GM21528 (cell line): Measurements from ENCODE around the gene SIM1.

Source experiments
- ATAC-seq: cut with Tn5 transposase; IDR thresholded peaks from one replicate; pipeline ENCODE4 v1.9.1; 2021; ENCODE audit warnings: mild to moderate bottlenecking, moderate library complexity; ENCODE audit not compliant: unreplicated experiment, low FRiP score

The SIM1 gene

DNA sequence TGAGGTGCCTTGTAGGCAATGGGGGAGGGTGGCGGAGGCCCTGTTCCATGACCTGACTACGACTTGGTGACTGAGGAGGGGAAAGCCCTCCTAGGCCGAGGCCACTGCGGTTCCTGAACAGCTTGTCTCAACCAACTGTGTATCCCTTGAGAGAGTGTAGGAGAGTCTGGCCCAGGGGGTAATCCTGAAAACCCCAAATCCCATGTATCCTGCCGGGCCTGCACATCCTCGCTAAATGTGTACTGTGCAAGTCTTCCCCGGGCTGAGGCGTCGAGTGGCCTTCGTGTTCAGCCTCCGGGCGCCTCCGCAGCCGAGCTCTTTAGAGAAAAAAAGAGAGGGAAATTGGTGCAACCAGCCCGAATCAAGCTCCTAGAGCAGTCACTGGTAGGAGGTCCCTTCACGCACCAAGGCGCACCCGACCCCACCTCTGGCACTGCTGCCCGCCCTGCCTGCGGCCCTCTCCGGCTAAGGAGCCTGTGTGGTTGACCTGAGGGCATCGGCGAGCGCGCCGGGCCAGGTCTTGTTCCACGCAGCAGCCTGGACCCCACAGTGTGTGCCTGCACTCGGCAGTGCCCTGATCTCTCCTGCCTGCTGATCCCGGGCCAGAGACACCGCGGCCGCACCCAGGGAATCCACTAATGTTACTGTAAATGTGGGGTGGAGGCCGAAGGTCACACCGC is 7.3 kb downstream of the SIM1 start:
- ATAC-seq: no peak

DNA sequence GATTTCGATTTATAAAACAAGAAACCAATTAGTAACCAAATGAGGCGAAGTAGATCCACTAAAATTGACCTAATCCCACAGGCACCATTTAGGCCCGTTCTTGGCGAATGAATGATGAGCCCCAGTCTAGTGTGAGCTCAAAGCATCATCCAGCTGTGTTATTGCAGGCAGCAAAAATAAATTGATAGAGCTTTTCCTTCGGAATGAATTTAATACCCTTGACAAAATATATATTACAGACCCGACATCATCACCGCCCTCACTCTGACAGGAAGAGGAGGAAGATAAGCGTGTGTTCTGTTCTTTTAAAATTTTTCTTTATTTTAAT is 7.8 kb downstream of the SIM1 start:
- ATAC-seq: no peak

DNA sequence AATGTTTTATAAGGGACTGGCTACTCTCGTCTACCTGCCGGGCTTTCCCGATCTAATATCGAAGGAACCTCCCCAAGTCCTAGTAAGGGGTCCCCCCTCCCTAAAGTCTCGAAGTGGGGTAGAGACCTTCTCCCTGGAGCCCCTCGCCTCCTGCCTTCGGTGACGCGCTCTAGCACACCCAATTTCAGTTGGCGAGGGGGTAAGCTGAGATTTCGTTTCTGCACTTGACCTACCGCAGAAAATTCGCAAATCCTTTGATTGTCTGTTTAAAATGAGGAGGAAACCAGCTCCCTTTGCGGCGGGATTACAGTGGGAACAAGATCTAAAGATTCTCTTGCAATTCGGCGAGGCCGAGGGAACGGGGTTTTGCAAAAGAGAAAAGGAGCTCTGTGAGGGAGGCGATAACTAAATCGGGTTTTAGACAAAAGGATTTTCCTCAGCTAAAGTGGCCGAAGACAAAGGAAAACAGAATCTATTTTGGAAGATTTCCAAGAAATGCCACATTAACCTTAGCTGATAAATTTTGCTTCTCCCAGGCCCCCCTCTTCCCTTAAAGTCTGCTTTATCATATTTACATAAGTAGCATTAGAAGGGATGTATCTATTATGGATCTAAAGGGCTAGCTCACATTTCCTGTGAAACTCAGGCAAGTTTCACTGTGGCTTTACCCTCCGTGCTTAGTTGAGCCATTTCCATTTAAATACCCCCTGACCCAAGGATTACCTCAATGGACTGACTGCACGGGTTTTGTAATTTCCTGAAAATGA is 8.4 kb downstream of the SIM1 start:
- no peak for ATAC-seq

DNA sequence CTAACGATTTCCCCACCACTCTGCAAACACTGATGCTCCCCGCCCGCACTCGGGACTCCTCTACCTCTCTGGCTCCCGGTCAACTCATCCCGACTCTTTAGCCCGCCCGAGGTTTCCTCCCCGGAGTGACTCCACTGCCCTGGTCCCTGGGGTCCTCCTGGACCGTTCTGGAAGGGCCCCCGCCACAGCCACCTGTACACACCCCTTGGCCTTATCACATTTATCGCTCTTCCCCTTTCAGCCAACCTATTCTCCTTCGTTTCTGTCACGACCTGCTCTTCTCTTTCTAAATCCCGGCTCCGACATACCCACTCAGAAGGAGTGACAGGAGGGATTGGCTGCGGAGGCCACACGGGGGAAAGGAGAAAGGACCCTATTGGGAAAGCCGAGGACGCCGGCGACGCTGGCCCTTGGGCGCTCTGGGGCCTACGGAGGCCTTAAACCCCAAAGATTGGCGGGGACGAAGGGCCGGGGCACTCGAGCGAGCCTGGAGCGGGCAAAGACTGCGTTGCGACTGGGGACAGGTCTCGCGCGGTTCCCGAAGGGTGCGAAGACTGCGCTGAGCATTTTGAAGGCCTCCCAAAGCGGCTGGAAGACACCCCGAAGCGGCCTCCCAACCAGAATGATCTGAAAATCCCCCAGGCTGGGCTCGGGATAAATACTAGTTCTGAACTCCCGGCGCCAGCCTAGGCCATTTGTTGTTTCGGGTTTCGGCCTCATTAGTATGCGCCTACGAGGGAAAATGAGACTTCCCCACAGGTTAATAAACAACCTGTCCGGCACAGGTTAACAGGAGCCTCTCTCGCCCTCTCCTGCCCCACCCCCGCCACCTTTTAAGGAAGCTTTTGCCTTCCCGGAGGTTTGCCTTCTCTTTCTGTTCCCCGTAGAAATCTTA is 9.2 kb downstream of the SIM1 start:
- no peak for ATAC-seq

DNA sequence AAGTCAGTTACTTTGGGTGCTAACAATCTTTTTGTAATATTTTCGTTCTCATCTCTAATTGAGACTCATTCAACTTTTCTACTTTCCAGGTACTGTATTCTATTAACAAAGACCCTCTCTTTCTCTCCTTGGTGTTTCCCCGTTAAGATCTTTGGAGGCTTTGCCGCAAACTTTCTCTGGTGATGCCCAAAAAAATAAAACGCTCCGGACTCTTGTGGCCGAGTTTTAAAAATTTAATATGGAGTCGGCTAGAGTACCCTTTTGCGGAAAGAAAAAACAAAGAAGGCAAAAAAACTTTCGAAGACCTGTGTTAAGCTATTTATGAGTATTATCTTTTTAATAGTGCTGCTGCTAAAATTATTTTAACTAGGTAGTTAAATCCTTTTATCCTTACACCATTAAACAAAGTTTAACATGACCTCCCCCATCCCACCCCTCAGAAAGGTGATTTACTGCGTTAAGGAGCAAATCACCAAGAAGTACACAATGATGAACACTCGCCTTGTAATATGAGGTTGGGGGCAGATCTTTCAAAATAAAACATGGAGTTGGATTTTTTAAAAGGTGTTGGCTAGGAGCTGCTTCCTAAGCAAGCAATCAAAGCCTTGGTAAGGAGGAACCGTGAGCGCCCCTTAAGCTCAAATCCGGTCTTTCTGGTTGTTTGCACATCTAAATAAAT is 10.0 kb downstream of the SIM1 start:
- ATAC-seq: no peak

DNA sequence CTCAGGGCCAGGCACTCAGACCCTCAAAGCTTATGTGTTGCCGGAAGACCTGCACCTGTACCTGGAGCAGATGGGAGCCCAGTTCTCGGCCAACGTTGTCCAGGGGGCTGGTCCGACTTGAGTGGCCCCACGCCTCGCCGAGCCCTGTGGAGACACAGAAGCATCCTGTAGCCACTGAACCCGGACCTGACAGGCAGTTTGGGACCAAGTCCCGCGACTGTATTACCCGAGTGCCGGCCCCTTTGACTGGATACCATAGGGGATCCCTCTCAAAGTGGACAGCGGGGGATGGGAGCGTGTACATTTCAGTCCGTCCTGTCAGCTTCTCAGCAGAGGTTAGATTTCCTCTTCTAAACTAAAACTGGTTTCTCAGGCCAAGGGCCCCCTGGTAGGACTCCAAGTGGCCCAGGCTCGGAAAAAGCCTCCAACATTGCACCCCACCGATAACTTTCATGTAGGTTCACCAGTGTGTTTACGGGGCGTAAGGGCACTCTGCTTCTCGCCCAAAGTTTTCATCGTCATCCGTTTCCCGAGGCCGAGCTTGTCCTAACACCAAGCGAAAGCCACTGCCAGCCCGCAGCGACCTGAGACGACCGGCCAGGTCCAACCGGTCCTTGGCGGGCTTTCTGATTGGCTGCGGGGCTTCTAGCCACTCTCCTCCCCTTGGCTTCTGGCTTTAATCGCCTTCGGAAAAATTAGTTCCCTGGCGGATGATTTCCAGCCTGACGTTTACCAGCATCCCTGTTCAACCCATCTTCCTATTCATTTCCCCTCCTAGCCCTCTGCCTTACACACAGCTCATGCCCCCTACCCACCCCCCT is 10.8 kb downstream of the SIM1 start:
- ATAC-seq: no peak

DNA sequence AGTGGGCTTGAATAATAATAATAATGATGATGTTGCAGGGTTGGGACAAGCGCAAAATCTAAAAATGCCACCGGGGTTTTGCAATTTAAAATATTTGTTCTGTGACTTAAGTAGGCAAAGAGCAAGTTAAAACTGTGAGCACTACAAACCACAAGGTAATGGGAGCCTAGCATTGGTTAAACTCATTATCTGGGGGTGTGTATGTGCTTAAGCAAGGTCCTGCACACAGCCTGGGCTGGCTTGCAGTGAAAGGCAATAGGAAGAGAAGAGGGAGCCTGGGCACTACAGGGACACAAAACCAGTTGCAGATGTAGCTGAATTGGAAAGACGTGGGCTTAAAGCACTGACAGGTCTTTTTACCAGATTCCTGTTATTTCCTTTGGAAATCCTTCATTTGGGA is 11.7 kb downstream of the SIM1 start:
- ATAC-seq: no peak

DNA sequence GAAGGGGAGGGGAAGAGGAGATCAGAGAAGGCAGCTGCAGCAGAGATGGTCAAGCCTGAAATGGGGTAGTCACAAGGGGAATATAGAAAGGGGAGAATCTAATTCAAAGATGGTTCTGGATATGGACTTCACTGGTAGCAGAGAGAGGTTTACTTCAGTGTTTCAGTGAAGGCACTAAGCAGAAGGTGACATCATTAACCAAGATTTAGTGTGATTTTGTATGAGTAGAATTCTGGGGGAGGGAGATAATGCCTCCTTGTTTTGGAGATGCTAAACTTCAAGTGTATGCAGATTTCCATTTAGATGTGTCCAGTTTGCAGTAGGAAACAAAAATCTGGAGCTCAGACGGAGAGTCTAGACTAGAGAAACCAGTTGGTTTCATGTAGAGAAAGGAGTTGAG is 13.1 kb downstream of the SIM1 start:
- no peak for ATAC-seq

DNA sequence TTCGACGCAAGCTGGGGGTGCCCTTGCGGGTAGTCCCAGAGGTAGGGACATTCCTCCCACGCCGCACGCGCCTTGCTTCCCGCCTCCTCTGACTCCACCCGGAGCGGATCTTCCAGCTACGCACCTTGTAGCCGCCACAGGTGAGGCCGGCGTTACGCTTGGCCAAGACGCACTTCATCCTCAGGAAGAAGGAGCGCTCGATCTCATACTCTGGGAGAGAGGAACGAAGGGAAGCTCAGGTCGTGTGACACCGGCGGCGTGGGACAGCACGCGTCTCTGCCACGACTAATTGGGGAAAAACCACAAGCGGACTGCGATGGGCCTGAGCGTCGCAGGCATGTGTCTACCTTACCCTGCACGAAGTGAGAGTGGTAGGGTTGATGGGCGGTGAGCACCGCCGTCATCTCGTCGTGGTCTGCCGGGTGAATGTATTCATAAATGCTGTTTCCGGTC is 15.5 kb downstream of the SIM1 start:
- no peak for ATAC-seq

DNA sequence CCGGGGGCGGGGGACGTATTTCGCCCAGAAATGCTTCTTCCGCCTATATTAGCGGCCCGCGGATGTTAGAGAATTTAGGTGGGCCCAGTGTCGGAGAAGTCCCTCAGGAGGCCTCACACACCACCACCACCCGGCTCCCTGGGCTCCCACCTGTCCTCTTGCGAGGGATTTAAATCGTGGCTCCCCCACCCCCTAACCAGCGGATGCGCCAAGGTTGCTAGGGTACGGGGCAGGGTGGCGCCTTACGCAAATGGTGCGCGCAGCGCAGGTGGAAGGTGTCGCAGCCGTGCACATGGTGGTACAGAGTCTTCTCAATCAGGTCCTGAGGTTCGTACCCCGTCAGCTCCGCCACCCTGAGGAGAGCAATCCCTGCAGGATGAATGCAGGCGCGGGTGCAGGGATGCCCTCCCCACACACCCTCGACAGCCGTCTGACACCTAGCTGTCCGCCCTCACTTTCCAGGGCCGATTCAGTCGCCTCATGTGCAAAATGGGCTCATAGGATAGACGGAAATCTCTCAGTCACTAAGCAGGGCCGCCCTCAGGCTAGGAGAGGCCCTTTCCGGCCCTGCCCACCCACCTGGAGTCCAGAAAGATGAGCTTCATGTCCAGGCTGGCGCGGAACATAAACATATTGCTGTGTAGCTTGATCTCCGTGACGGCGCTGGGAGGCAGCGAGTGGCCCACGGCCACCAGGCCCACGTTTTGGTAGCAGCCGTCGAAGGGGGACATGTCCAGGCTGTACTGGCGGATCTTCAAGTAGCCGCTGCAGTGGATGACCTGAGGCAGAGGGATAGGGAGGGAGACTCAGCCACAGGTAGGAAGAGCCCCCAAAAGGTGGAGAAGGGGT is 16.6 kb downstream of the SIM1 start:
- no peak for ATAC-seq

DNA sequence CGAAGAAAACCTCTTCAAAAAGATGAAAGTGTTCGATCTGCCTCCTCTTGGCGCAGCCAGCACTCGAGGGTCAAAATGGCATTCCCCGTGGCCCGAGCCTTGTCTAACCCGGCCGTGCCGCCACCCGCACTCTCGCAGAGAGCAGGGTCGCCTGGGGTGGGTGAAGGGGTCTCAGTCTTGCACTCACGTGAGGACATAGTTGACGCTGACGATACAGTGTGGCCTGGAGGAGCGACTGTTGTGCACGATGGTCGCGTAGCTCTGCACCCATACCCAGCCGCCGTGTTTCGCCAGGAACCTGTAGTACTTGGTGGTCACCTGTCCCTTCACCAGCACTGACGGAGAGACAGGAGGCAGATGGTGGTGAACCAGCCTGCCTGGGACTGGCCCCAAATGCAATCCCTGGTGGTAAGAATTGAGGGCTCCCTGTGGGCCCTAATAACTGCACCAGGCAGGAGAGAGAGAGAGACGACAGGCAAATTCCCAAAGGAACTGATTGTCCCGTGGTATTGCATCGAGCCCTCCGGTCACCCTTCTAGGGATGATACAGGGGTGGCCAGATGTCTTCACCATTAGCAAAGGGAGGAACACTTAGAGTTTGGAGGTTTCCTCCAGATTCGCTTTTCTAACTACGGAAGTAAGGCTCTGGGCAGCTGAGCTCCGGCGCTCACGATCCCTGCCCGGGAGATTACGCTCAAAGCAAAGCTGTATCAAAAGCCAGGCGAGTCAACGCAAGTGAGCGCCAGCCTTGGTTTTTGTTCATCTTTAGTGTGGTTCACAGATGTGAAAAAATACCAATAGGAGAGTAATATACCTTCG is 17.4 kb downstream of the SIM1 start:
- ATAC-seq: no peak

DNA sequence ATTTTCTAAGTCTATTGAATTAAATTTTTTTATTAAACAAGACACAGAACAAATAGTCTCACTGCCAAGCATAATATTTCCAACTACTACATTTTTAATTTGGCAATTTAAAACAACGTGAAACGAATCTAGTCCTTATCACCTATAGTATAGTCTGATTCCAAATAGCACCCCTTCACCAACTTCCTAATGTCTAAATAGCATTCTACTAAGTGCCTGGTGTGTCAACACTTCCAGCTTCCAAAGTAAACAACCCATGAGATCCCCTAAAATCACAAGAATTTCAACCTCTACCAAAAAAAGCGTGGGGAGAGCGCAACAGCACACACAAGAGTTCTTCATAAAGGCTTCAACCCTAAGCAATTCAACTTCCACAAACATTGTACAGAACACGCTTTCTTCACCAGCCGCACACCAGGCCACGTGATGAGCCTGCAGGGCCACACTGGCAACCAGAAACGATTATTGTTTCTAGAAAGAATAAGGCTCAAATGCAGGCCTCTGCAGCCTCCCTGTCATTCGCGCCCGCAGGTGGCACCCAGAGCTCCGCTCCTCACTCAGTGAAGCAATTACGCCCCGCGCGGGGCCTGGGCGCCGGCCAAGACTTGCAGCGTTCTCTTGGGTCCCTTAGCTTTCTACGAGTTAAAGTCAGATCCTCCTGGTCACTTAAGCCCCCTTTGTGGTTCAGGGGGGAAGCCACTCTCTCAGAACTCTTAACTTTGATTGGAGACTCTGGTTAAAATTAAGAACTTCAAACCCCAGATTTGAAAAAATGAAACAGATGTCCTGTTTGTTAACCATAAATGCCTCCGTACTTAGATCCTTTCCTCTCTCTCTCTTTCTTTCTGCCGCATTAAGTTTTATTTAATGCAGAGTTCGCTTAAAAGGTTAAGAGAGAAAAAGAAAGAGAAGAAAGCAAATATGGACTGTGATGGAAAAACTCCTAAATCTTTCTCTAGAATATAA is 18.3 kb downstream of the SIM1 start:
- no peak for ATAC-seq

DNA sequence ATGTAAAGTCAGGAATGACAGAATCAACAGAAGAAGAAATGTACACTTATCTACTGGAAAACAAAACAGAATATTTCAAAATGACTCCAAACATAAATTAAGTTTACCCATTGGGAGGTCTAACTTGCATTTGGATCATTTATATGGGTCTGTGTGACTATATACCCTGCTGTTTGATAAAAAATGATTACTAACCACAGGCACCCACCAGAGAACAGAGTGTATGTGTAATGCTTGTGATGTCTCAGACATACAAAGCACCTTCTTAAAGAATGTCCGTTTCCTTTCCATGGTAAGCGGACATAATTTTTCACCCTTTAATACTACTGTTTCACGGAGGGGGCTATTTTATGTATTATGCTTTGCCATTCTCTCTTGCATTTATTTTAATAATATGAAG is 19.2 kb downstream of the SIM1 start:
- no peak for ATAC-seq

DNA sequence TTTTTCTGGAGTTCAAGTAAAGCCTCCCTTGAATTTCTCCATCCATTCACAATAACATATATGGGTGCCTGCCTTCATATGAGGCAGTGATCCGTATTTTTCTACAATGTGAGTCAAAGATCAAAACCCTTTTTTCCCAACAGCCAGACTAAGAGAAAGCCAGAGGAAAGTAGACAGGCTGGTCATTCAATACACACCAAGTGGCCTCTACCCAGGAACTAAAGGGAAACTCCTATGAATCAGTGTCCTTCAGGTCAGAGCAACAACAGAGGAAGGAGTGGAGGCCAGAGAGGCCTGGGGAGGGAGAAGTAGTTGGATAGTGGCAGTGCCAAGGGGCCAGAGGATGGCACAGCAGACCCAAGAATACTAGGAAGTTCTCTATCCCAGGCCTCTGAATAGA is 23.8 kb downstream of the SIM1 start:
- ATAC-seq: no peak

DNA sequence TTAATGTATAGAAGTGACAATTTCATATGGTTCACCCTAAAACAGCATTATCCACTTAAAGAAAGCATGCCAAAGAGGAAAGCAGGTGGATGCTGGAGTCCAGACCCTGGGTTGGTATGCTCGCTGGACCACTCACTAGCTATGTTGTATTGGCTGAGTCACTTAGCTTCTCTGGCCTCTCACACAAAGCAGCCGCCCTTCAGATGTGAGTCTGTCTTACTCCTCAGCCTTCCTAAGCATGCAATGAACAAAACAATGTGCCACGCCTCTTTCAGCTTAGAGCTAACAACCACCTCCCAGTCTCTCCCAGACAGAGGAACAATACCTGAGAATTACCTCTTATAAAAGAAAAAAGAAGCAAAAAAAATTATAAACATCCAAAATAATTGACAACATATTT is 29.4 kb downstream of the SIM1 start:
- no peak for ATAC-seq

DNA sequence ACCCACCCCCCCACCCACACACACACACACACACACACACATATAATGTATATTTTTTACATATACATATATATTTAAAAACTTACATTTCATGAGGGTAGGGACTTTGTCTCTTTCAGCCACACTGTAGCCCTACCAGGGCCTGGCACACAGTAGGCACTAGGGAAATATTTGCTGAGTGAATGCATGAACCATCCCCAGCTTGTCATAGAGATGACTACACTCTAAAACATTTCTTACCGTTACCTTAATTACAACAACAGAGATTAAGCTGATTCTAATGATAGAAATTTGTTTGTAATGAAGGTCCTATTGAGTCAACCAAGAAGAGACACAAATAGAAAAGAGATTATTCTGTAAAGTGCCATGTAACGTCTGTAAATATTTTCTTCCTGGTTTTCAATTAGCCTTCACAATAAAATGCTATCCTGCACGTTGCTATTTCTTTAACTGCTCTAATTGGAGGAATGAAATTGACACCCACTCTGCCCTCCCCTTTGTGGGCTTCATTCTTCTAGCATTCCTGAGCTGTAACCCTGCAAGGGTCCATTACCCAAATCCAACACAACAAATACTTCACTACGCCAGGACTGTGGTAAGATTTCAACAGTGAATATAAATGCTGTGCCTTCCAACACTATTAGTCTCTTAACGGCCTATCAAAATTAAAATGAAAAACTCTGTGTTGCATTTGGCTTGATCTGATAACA is 30.8 kb downstream of the SIM1 start:
- no peak for ATAC-seq

DNA sequence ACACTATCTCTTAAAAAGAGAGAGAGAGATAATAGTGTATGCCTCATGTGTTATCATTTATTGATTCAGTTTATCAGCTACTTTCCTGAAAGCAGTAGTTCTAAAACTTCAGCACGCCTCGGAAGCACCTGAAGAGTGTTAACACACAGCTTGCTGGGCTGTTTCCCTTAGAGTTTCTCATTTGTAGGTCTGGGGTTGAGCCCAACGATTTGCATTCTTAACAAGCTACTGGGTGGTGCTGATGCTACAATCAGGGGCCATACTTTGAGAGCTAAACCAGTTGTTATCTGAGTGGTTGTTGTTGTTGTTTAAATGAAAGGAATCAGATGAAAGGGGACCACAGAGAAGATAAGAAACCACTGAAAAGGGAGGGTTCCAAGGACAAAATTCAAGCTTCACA is 32.6 kb downstream of the SIM1 start:
- ATAC-seq: no peak
